GM19099 (cell line): ENCODE measurements around the gene SPG11.

Experiments used
- POLR2A ChIP-seq: IDR thresholded peaks from 3 replicates; pipeline ENCODE4 v1.6.1; 2011; ENCODE audit warnings: low read depth; ENCODE audit not compliant: insufficient read length; ENCODE audit errors: extremely low read depth

Gene SPG11

GRCh38 chr15:44545913-44546802 is 117.3 kb downstream of the SPG11 start:
- no peak for TF ChIP-seq POLR2A

GRCh38 chr15:44542596-44542995 is 120.9 kb downstream of the SPG11 start:
- TF ChIP-seq POLR2A: no peak

- TF ChIP-seq POLR2A: no peak
These were observed 122.0 kb downstream of the SPG11 start for GRCh38 chr15:44541282-44541958.

GRCh38 chr15:44537735-44538240 is 125.7 kb downstream of the SPG11 start:
- TF ChIP-seq POLR2A: no peak

GRCh38 chr15:44536962-44537734 is 126.3 kb downstream of the SPG11 start, which contains the start of gene EIF3J:
TSS of gene EIF3J (plus strand) at chr15:44537147. CDS start at chr15:44537195, 48 bp downstream.
- peak; percentile 91 for TF ChIP-seq POLR2A

- no peak for TF ChIP-seq POLR2A
These were observed 127.0 kb downstream of the SPG11 start for GRCh38 chr15:44536302-44536961.

- TF ChIP-seq POLR2A: no peak
These were observed 127.8 kb downstream of the SPG11 start for GRCh38 chr15:44535523-44536301.

- TF ChIP-seq POLR2A: no peak
These were observed 128.4 kb downstream of the SPG11 start for GRCh38 chr15:44535092-44535491.

- TF ChIP-seq POLR2A: no peak
These were observed 130.8 kb downstream of the SPG11 start for GRCh38 chr15:44532689-44533088.

- TF ChIP-seq POLR2A: no peak
These were observed 132.8 kb downstream of the SPG11 start for GRCh38 chr15:44530653-44531052.

GRCh38 chr15:44529864-44530604 is 133.4 kb downstream of the SPG11 start:
- TF ChIP-seq POLR2A: no peak

GRCh38 chr15:44527241-44527640 is 136.2 kb downstream of the SPG11 start:
- no peak for TF ChIP-seq POLR2A

GRCh38 chr15:44525018-44525417 is 138.4 kb downstream of the SPG11 start:
- no peak for TF ChIP-seq POLR2A
